Lower lobe of right lung (tissue), 2 donors: ENCODE results near the gene NPHS1. TPM values are rescaled to one million over a fixed set of nuclear protein-coding genes. Genes with fewer than 3 reads are reported as not detected.

ENCODE experiments used
- ATAC-seq, 2 donors: fragments of 200-7000 bp; cut with Tn5 transposase; one replicate each; pipeline ENCODE4 v1.9.1; 2020 to 2022; ENCODE audit warnings: mild to moderate bottlenecking in 2 of 2, moderate library complexity in 2 of 2
- DNase-seq: peaks from one replicate; pipeline ENCODE4 v3.0.0-alpha.2; 2020
- H3K27ac ChIP-seq: fragments of 200-600 bp; one replicate; pipeline ENCODE4 v1.8.0; 2022
- H3K27me3 ChIP-seq: fragments of 200-600 bp; one replicate; pipeline ENCODE4 v1.8.0; 2022; ENCODE audit warnings: low read depth
- H3K36me3 ChIP-seq: fragments of 200-600 bp; one replicate; pipeline ENCODE4 v1.8.0; 2022; ENCODE audit warnings: mild to moderate bottlenecking
- H3K4me1 ChIP-seq: fragments of 200-600 bp; one replicate; pipeline ENCODE4 v1.8.0; 2022
- H3K4me3 ChIP-seq: fragments of 200-600 bp; one replicate; pipeline ENCODE4 v1.8.0; 2022; ENCODE audit warnings: mild to moderate bottlenecking
- H3K9me3 ChIP-seq: fragments of 200-600 bp; one replicate; pipeline ENCODE4 v1.8.0; 2022
- CTCF ChIP-seq: fragments of 200-600 bp; IDR thresholded peaks from one replicate; pipeline ENCODE4 v1.8.0; 2022; ENCODE audit warnings: antibody characterized with exemption, mild to moderate bottlenecking
- intact Hi-C: fragments of 100-400 bp; cut with DNase I; formaldehyde crosslinking; loops from one replicate; pipeline ENCODE4 v1.11.0; 2022
- total RNA-seq: library from RNA; stranded (reverse); fragmentation: NEBNext Ultra II Directional; extraction: Animal tissue kit (Norgen Biotek cat#: 25700); gene quantifications from one replicate; pipeline ENCODE4 v1.2.1, GENCODE V29; 2021
- donor health status: DM: no; HTN: yes; CAD: no; lungs with severe emphysema.

The NPHS1 gene
- total RNA-seq, 1 donor from 2014 or later: not detected

- no peaks in the 10 kb centered on the region for H3K4me1 ChIP-seq
- no peak overlapping the region for H3K27ac ChIP-seq
- H3K27me3 ChIP-seq: peaks cover 3% of the 10 kb centered on the region
- intact Hi-C loops: no loop called here
- H3K4me3 ChIP-seq: no peak overlapping the region
- H3K9me3 ChIP-seq: no peaks in the 10 kb centered on the region
- DNase-seq (no peak), ATAC-seq (peak in 1 of 2 donors; percentile 4)
- no peaks in the 10 kb centered on the region for H3K36me3 ChIP-seq
- TF ChIP-seq CTCF: no peak
These were observed 62.0 kb downstream of the NPHS1 start for GRCh38 chr19:35789978-35790944.

GRCh38 chr19:35789195-35789977, 62.9 kb downstream of the NPHS1 start:
- Histone ChIP-seq H3K27ac (no peak overlapping the region), H3K4me1 (no peaks in the 10 kb centered on the region), H3K4me3 (no peak overlapping the region), H3K27me3 (peaks cover 3% of the 10 kb centered on the region), H3K36me3 (no peaks in the 10 kb centered on the region), H3K9me3 (no peaks in the 10 kb centered on the region)
- intact Hi-C loops: no loop called here
- DNase-seq (no peak), ATAC-seq (no peak)
- TF ChIP-seq CTCF: no peak

- no peak for TF ChIP-seq CTCF
- Histone ChIP-seq H3K36me3 (no peaks in the 10 kb centered on the region), H3K27ac (no peak overlapping the region), H3K27me3 (peaks cover 3% of the 10 kb centered on the region), H3K4me3 (no peak overlapping the region), H3K4me1 (no peaks in the 10 kb centered on the region), H3K9me3 (no peaks in the 10 kb centered on the region)
- intact Hi-C loops: no loop called here
- no peak for ATAC-seq
- no peak for DNase-seq
These were observed 63.9 kb downstream of the NPHS1 start for GRCh38 chr19:35788205-35788960.

GRCh38 chr19:35787227-35787799, 65.0 kb downstream of the NPHS1 start:
- H3K4me3 ChIP-seq: no peak overlapping the region
- DNase-seq: no peak

More at GRCh38 chr19:35787227-35787799, 65.0 kb downstream of the NPHS1 start:
- ATAC-seq: no peak
- H3K27me3 ChIP-seq: peaks cover 3% of the 10 kb centered on the region
- no peak for TF ChIP-seq CTCF
- intact Hi-C loops: no loop called here
- no peaks in the 10 kb centered on the region for H3K36me3 ChIP-seq
- H3K27ac ChIP-seq: no peak overlapping the region
- H3K9me3 ChIP-seq: no peaks in the 10 kb centered on the region
- H3K4me1 ChIP-seq: no peaks in the 10 kb centered on the region
